ENCODE data around the gene ROBO1. TPM values are rescaled to one million over a fixed set of nuclear protein-coding genes. Genes with fewer than 3 reads are reported as not detected.

Gene ROBO1
- total RNA-seq, 2 experiments from 2014 or later: 1.3 to 2.1 TPM

GRCh38 chr3:78611278-78611677 lies 1156.5 kb downstream of the ROBO1 start:
- DNase-seq (no peak), ATAC-seq (no peak)
- ChIA-PET POLR2A (no interaction called here), CTCF (no interaction called here)
- Mint-ChIP-seq H3K27ac (no peak overlapping the region), H3K4me1 (no peaks in the 10 kb centered on the region), H3K27me3 (no peaks in the 10 kb centered on the region), H3K36me3 (ENCODE audit: low read depth) (no peaks in the 10 kb centered on the region), H3K4me3 (no peak overlapping the region), H3K9me3 (ENCODE audit: low read depth) (no peaks in the 10 kb centered on the region)
- intact Hi-C loops (cut with DNase I, micrococcal nuclease): no loop called here

- Mint-ChIP-seq H3K36me3 (ENCODE audit: low read depth) (no peaks in the 10 kb centered on the region), H3K9me3 (ENCODE audit: low read depth) (no peaks in the 10 kb centered on the region), H3K27me3 (no peaks in the 10 kb centered on the region), H3K27ac (no peak overlapping the region), H3K4me3 (no peak overlapping the region), H3K4me1 (no peaks in the 10 kb centered on the region)
- intact Hi-C loops (cut with DNase I, micrococcal nuclease): no loop called here
- DNase-seq (no peak), ATAC-seq (no peak)
- ChIA-PET CTCF (no interaction called here), POLR2A (no interaction called here)
Observed at GRCh38 chr3:78610462-78611125, 1157.2 kb downstream of the ROBO1 start.

GRCh38 chr3:78606756-78607155 lies 1161.0 kb downstream of the ROBO1 start:
- H3K27ac Mint-ChIP-seq: no peak overlapping the region
- no peaks in the 10 kb centered on the region for H3K36me3 Mint-ChIP-seq (ENCODE audit: low read depth)
- no peak for ATAC-seq
- CTCF ChIA-PET: no interaction called here
- no peaks in the 10 kb centered on the region for H3K4me1 Mint-ChIP-seq
- peaks cover 3% of the 10 kb centered on the region for H3K27me3 Mint-ChIP-seq
- intact Hi-C loops (cut with DNase I, micrococcal nuclease): no loop called here
- H3K9me3 Mint-ChIP-seq (ENCODE audit: low read depth): peaks cover 4% of the 10 kb centered on the region
- POLR2A ChIA-PET: no interaction called here
- no peak for DNase-seq
- no peak overlapping the region for H3K4me3 Mint-ChIP-seq

GRCh38 chr3:78605178-78605577 lies 1162.6 kb downstream of the ROBO1 start:
- DNase-seq (no peak), ATAC-seq (no peak)
- H3K4me3 Mint-ChIP-seq: no peak overlapping the region
- H3K9me3 Mint-ChIP-seq (ENCODE audit: low read depth): peaks cover 4% of the 10 kb centered on the region
- ChIA-PET POLR2A (no interaction called here), CTCF (no interaction called here)
- no peaks in the 10 kb centered on the region for H3K4me1 Mint-ChIP-seq
- no peaks in the 10 kb centered on the region for H3K36me3 Mint-ChIP-seq (ENCODE audit: low read depth)
- intact Hi-C loops (cut with DNase I, micrococcal nuclease): no loop called here
- no peak overlapping the region for H3K27ac Mint-ChIP-seq
- peaks cover 3% of the 10 kb centered on the region for H3K27me3 Mint-ChIP-seq

- DNase-seq: no peak
- Mint-ChIP-seq H3K4me3 (no peak overlapping the region), H3K27me3 (peaks cover 3% of the 10 kb centered on the region), H3K36me3 (ENCODE audit: low read depth) (no peaks in the 10 kb centered on the region), H3K9me3 (ENCODE audit: low read depth) (peaks cover 4% of the 10 kb centered on the region), H3K27ac (no peak overlapping the region), H3K4me1 (no peaks in the 10 kb centered on the region)
- intact Hi-C loops (cut with DNase I, micrococcal nuclease): no loop called here
- ChIA-PET CTCF (no interaction called here), POLR2A (no interaction called here)
- no peak for ATAC-seq
Observed at GRCh38 chr3:78604341-78604740, 1163.5 kb downstream of the ROBO1 start.

GRCh38 chr3:78601249-78601648 lies 1166.5 kb downstream of the ROBO1 start:
- Mint-ChIP-seq H3K4me1 (no peaks in the 10 kb centered on the region), H3K9me3 (ENCODE audit: low read depth) (peaks cover 4% of the 10 kb centered on the region), H3K27me3 (peaks cover 3% of the 10 kb centered on the region), H3K27ac (no peak overlapping the region), H3K36me3 (ENCODE audit: low read depth) (no peaks in the 10 kb centered on the region), H3K4me3 (no peak overlapping the region)
- ATAC-seq (peak; percentile 57), DNase-seq (no peak)
- intact Hi-C loops (cut with DNase I, micrococcal nuclease): no loop called here
- POLR2A ChIA-PET: no interaction called here
- CTCF ChIA-PET: no interaction called here

- Mint-ChIP-seq H3K9me3 (ENCODE audit: low read depth) (peaks cover 8% of the 10 kb centered on the region), H3K27ac (no peak overlapping the region), H3K27me3 (no peaks in the 10 kb centered on the region), H3K36me3 (ENCODE audit: low read depth) (peaks cover 1% of the 10 kb centered on the region), H3K4me1 (no peaks in the 10 kb centered on the region), H3K4me3 (no peak overlapping the region)
- ChIA-PET CTCF (no interaction called here), POLR2A (no interaction called here)
- intact Hi-C loops (cut with DNase I, micrococcal nuclease): no loop called here
- no peak for ATAC-seq
- DNase-seq: no peak
Observed at GRCh38 chr3:78589778-78590177, 1178.0 kb downstream of the ROBO1 start.

- no peak for ATAC-seq
- Mint-ChIP-seq H3K27ac (no peak overlapping the region), H3K4me1 (no peaks in the 10 kb centered on the region), H3K36me3 (ENCODE audit: low read depth) (peaks cover 2% of the 10 kb centered on the region), H3K4me3 (no peak overlapping the region), H3K9me3 (ENCODE audit: low read depth) (peaks cover 9% of the 10 kb centered on the region), H3K27me3 (no peaks in the 10 kb centered on the region)
- intact Hi-C loops (cut with DNase I, micrococcal nuclease): no loop called here
- ChIA-PET CTCF (no interaction called here), POLR2A (no interaction called here)
- no peak for DNase-seq
Observed at GRCh38 chr3:78588906-78589621, 1178.7 kb downstream of the ROBO1 start.

GRCh38 chr3:78580681-78581080 lies 1187.1 kb downstream of the ROBO1 start:
- Mint-ChIP-seq H3K27me3 (no peaks in the 10 kb centered on the region), H3K4me3 (no peak overlapping the region), H3K4me1 (no peaks in the 10 kb centered on the region), H3K36me3 (ENCODE audit: low read depth) (peaks cover 2% of the 10 kb centered on the region), H3K9me3 (ENCODE audit: low read depth) (peaks cover 9% of the 10 kb centered on the region), H3K27ac (no peak overlapping the region)
- ChIA-PET POLR2A (no interaction called here), CTCF (no interaction called here)
- ATAC-seq: no peak
- intact Hi-C loops (cut with DNase I, micrococcal nuclease): no loop called here
- no peak for DNase-seq

- Mint-ChIP-seq H3K9me3 (ENCODE audit: low read depth) (peaks cover 4% of the 10 kb centered on the region), H3K27me3 (no peaks in the 10 kb centered on the region), H3K36me3 (ENCODE audit: low read depth) (no peaks in the 10 kb centered on the region), H3K4me1 (no peaks in the 10 kb centered on the region), H3K27ac (no peak overlapping the region), H3K4me3 (no peak overlapping the region)
- CTCF ChIA-PET: no interaction called here
- DNase-seq (no peak), ATAC-seq (no peak)
- POLR2A ChIA-PET: no interaction called here
- intact Hi-C loops (cut with DNase I, micrococcal nuclease): no loop called here
Observed at GRCh38 chr3:78571486-78571885, 1196.3 kb downstream of the ROBO1 start.

- H3K4me3 Mint-ChIP-seq: no peak overlapping the region
- intact Hi-C loops (cut with DNase I, micrococcal nuclease): no loop called here
- POLR2A ChIA-PET: no interaction called here
- H3K9me3 Mint-ChIP-seq (ENCODE audit: low read depth): peaks cover 6% of the 10 kb centered on the region
- CTCF ChIA-PET: no interaction called here
- H3K27ac Mint-ChIP-seq: no peak overlapping the region
- no peaks in the 10 kb centered on the region for H3K36me3 Mint-ChIP-seq (ENCODE audit: low read depth)
- H3K27me3 Mint-ChIP-seq: no peaks in the 10 kb centered on the region
- H3K4me1 Mint-ChIP-seq: no peaks in the 10 kb centered on the region
- no peak for ATAC-seq
- DNase-seq: no peak
Observed at GRCh38 chr3:78570496-78570895, 1197.3 kb downstream of the ROBO1 start.

GRCh38 chr3:78569804-78570203 lies 1198.0 kb downstream of the ROBO1 start:
- ATAC-seq: no peak
- DNase-seq: no peak
- no peaks in the 10 kb centered on the region for H3K27me3 Mint-ChIP-seq
- H3K36me3 Mint-ChIP-seq (ENCODE audit: low read depth): no peaks in the 10 kb centered on the region
- no peak overlapping the region for H3K4me3 Mint-ChIP-seq
- intact Hi-C loops (cut with DNase I, micrococcal nuclease): no loop called here
- no peaks in the 10 kb centered on the region for H3K4me1 Mint-ChIP-seq
- peaks cover 6% of the 10 kb centered on the region for H3K9me3 Mint-ChIP-seq (ENCODE audit: low read depth)
- H3K27ac Mint-ChIP-seq: no peak overlapping the region
- CTCF ChIA-PET: no interaction called here
- POLR2A ChIA-PET: no interaction called here

All from activated CD4-positive, alpha-beta T cell treated with anti-CD3 and anti-CD28 coated beads for 36 hours (primary cell).